Central memory CD8-positive, alpha-beta T cell (primary cell): ENCODE results near the gene AGRN.
"Not testable (repeated sequence)": the region's sequence is repeated elsewhere in the genome, so short reads cannot be mapped to it uniquely, and the experiment has no call there.

ENCODE experiments used
- ATAC-seq: fragments of 150-1000 bp; cut with Tn5 transposase; replicated peaks from 2 replicates; pipeline ENCODE4 v1.10.0; 2022; ENCODE audit warnings: mild to moderate bottlenecking, moderate FRiP score, moderate number of reproducible peaks; ENCODE audit not compliant: poor library complexity, severe bottlenecking; ENCODE audit errors: extremely low read depth
- DNase-seq, 2 donors: peaks; one replicate each; pipeline ENCODE4 v3.0.0; 2021; ENCODE audit warnings: low spot score in 2 of 2
- H3K27ac Mint-ChIP-seq: one replicate; pipeline ENCODE4 v1.8.0; 2022; ENCODE audit warnings: low read depth, mild to moderate bottlenecking, moderate library complexity, mixed read lengths
- H3K27me3 Mint-ChIP-seq: one replicate; pipeline ENCODE4 v1.8.0; 2022; ENCODE audit warnings: mixed read lengths
- H3K36me3 Mint-ChIP-seq: one replicate; pipeline ENCODE4 v1.8.0; 2022; ENCODE audit warnings: mild to moderate bottlenecking, moderate library complexity, mixed read lengths; ENCODE audit not compliant: insufficient read depth
- H3K4me1 Mint-ChIP-seq: one replicate; pipeline ENCODE4 v1.8.0; 2022; ENCODE audit warnings: mixed read lengths
- H3K4me3 Mint-ChIP-seq: one replicate; pipeline ENCODE4 v1.8.0; 2022; ENCODE audit warnings: mild to moderate bottlenecking, moderate library complexity, mixed read lengths
- H3K9me3 Mint-ChIP-seq: one replicate; pipeline ENCODE4 v1.8.0; 2022; ENCODE audit warnings: mixed read lengths

The AGRN gene

DNA sequence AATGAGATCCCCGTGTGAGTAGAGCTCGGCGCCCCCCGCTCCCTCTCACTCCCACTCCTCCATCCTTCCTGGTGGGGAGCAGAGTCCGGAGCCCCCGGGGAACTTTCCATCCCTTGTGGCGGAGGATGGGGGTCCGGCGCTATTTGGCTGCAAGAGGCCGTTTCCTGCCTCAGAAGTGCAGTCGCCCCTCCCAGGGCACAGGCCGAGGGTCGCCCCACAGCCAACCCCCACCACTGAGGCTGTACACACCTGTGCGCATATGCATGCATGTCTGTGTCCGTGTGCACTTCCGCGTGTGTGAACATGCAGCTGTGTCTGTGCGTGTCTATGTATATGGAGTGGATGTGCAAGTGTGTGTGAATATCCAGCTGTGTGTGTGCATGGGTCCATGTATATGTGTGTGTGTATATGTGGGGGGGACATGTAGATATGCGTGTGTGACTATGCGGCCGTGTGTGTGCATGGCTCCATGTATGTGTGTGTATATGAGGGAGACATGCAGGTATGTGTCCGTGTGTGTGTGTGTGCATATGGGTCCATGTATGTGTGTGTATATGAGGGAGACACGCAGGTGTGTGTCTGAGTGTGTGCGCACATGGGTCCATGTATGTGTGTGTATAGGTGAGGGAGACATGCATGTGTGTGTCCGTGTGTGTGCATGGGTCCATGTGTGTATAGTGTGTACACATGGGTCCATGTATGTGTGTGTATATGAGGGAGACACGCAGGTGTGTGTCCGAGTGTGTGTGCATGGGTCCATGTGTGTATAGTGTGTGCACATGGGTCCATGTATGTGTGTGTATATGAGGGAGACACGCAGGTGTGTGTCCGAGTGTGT, 32.3 kb downstream of the AGRN start:
- Mint-ChIP-seq H3K4me3 (no peak overlapping the region), H3K36me3 (peaks cover 5% of the 10 kb centered on the region), H3K9me3 (no peaks in the 10 kb centered on the region), H3K27me3 (no peaks in the 10 kb centered on the region), H3K4me1 (no peaks in the 10 kb centered on the region), H3K27ac (no peak overlapping the region)
- DNase-seq (no peak), ATAC-seq (no peak)

- H3K27ac Mint-ChIP-seq, result no peak overlapping the region
- H3K36me3 Mint-ChIP-seq, result peaks cover 5% of the 10 kb centered on the region
- ATAC-seq, result no peak
- no peaks in the 10 kb centered on the region for H3K9me3 Mint-ChIP-seq
- H3K4me1 Mint-ChIP-seq, result no peaks in the 10 kb centered on the region
- H3K4me3 Mint-ChIP-seq, result no peak overlapping the region
- peaks cover 3% of the 10 kb centered on the region for H3K27me3 Mint-ChIP-seq
- DNase-seq, result no peak
Measured at GRCh38 chr1:1053022-1053421, 33.1 kb downstream of the AGRN start.

DNA sequence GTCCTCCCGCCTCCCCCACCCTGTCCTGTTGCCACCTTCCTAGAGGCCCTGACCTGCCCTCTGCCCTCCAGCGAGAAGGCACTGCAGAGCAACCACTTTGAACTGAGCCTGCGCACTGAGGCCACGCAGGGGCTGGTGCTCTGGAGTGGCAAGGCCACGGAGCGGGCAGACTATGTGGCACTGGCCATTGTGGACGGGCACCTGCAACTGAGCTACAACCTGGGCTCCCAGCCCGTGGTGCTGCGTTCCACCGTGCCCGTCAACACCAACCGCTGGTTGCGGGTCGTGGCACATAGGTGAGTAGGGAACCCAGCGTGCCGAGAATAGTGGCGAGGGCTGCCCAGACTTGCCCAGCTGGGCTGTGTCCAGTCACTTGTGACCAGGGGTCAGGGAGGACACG, 33.8 kb downstream of the AGRN start:
- H3K4me1 Mint-ChIP-seq, result no peaks in the 10 kb centered on the region
- peaks cover 4% of the 10 kb centered on the region for H3K36me3 Mint-ChIP-seq
- ATAC-seq (no peak), DNase-seq (no peak)
- peaks cover 10% of the 10 kb centered on the region for H3K27me3 Mint-ChIP-seq
- no peak overlapping the region for H3K4me3 Mint-ChIP-seq
- H3K27ac Mint-ChIP-seq, result no peak overlapping the region
- no peaks in the 10 kb centered on the region for H3K9me3 Mint-ChIP-seq

DNA sequence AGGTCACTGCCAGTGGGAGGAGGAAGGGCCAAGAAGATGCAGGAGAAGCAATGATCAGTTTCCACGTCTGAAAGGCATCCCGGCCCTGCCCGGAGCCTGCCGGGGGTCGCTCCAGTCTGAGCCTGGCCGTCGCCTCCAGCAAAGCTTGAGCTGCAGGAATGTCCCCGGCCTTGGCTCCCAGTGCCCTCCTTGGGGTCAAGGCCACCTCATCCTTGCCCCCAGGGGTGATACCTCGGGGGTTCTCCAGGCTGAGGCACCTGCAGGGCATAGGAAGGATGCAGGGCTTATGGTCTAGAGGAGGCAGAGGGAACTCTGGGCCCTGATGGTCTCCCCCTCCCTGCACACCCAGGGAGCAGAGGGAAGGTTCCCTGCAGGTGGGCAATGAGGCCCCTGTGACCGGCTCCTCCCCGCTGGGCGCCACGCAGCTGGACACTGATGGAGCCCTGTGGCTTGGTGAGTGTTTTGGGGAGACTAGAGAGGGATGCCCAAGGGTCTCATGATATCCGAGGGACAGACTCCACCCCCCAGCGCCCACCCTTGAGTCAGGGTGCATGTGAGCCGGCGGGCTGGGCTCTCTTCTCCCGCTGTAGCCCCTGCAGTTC, 34.3 kb downstream of the AGRN start:
- Mint-ChIP-seq H3K27ac (no peak overlapping the region), H3K27me3 (peaks cover 14% of the 10 kb centered on the region), H3K9me3 (no peaks in the 10 kb centered on the region), H3K4me1 (no peaks in the 10 kb centered on the region), H3K4me3 (no peak overlapping the region), H3K36me3 (peaks cover 4% of the 10 kb centered on the region)
- no peak for ATAC-seq
- DNase-seq, result no peak

DNA sequence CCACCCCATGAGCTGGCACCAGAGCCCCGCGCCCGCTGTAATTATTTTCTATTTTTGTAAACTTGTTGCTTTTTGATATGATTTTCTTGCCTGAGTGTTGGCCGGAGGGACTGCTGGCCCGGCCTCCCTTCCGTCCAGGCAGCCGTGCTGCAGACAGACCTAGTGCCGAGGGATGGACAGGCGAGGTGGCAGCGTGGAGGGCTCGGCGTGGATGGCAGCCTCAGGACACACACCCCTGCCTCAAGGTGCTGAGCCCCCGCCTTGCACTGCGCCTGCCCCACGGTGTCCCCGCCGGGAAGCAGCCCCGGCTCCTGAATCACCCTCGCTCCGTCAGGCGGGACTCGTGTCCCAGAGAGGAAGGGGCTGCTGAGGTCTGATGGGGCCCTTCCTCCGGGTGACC, 35.1 kb downstream of the AGRN start:
- DNase-seq, result no peak
- no peak for ATAC-seq
- Mint-ChIP-seq H3K27me3 (peaks cover 15% of the 10 kb centered on the region), H3K36me3 (peaks cover 4% of the 10 kb centered on the region), H3K9me3 (no peaks in the 10 kb centered on the region), H3K27ac (no peak overlapping the region), H3K4me1 (no peaks in the 10 kb centered on the region), H3K4me3 (no peak overlapping the region)

DNA sequence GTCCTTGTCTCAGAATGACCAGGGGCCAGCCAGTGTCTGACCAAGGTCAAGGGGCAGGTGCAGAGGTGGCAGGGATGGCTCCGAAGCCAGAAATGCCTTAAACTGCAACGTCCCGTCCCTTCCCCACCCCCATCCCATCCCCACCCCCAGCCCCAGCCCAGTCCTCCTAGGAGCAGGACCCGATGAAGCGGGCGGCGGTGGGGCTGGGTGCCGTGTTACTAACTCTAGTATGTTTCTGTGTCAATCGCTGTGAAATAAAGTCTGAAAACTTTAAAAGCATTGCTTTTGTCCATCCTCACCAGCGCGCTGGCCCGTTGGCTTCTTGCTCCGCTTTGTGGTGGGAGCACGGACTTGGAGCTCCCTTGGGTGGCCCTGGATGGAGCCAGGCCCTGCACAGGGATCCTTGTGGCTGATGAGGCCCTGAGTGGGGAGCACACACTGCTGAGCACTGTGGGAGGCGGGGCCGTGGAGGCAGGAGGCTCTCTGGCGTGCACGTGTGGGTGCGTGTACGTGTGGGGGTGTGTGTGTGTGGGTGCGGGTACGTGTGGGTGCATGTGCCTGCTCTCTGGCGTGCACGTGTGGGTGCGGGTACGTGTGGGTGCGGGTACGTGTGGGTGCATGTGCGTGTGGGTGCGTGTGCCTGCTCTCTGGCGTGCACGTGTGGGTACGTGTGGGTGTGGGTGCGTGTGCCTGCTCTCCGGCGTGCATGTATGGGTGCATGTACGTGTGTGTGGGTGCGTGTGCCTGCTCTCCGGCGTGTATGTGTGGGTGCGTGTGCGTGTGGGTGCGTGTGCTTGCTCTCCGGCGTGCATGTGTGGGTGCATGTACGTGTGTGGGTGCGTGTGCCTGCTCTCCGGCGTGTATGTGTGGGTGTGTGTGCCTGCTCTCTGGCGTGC, 36.2 kb downstream of the AGRN start:
- peaks cover 26% of the 10 kb centered on the region for H3K27me3 Mint-ChIP-seq
- ATAC-seq, result no peak

DNA sequence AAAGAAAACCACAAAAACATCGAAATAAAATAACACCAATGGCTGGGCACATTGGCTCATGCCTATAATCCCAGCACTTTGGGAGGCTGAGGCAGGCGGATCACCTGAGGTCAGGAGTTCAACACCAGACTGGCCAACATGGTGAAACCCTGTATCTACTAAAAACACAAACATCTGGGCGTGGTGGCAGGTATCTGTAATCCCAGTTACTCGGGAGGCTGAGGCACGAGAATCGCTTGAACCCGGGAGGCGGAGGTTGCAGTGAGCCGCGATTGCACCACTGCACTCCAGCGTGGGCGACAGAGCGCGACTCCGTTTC, 37.8 kb downstream of the AGRN start:
- H3K4me3 Mint-ChIP-seq, result peak overlapping the region; percentile 74

More for the DNA sequence above, 36.2 kb downstream of the AGRN start:
- no peak overlapping the region for H3K4me3 Mint-ChIP-seq
- H3K4me1 Mint-ChIP-seq, result no peaks in the 10 kb centered on the region
- no peaks in the 10 kb centered on the region for H3K9me3 Mint-ChIP-seq
- H3K36me3 Mint-ChIP-seq, result peaks cover 4% of the 10 kb centered on the region
- no peak for DNase-seq
- H3K27ac Mint-ChIP-seq, result no peak overlapping the region

DNA sequence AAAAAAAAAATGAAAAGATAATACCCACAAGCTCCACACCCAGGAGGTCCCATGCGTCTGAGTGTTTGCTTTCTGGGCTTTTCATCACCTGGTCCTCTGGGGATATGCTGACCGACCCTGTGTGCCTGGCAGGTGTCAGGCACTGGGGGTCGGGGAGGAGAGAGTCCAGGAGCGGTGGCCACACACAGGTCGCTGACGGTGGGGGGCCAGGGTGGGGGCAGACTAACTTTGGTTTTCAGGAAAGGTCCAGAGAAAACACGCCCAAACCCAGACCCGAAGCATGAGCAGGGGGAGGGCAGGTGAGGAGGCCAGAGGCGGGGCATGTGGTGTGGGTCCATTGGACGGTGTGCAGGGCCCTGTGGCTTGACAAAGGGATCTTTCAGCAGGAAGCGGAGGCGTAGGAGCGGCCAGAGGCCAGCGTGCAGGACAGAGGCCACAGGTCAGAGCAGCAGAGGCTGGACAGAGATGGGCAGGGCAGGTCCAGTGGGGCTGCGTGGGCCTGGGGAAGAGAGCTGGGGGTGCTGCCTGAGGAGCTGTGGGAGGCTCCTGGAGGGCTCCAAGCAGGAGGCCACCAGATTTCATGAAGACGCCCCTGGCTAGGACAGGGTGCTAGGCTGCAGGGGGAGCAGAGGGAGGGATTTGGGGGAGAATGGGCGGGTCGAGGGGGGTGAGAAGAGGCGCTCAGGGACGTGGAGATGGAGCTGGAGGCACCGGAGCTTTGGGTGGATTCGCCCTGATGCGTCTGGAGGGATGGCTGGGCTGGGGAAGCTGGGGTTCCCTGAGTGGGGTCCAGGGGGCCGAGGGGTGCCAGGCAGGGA, 38.4 kb downstream of the AGRN start:
- no peaks in the 10 kb centered on the region for H3K9me3 Mint-ChIP-seq
- H3K27me3 Mint-ChIP-seq, result peaks cover 31% of the 10 kb centered on the region
- no peaks in the 10 kb centered on the region for H3K4me1 Mint-ChIP-seq
- no peak overlapping the region for H3K27ac Mint-ChIP-seq
- ATAC-seq (no peak), DNase-seq (no peak)
- peak overlapping the region; percentile 74 for H3K4me3 Mint-ChIP-seq
- peaks cover 4% of the 10 kb centered on the region for H3K36me3 Mint-ChIP-seq

More for the DNA sequence above, 37.8 kb downstream of the AGRN start:
- not testable (repeated sequence) for H3K27ac Mint-ChIP-seq, H3K9me3 Mint-ChIP-seq, H3K36me3 Mint-ChIP-seq, H3K4me1 Mint-ChIP-seq, DNase-seq, ATAC-seq
- H3K27me3 Mint-ChIP-seq, result peaks cover 31% of the 10 kb centered on the region

GRCh38 chr1:1058921-1059493, 39.1 kb downstream of the AGRN start:
- H3K27me3 Mint-ChIP-seq, result peaks cover 31% of the 10 kb centered on the region
- no peaks in the 10 kb centered on the region for H3K4me1 Mint-ChIP-seq
- H3K9me3 Mint-ChIP-seq, result no peaks in the 10 kb centered on the region
- H3K27ac Mint-ChIP-seq, result no peak overlapping the region
- ATAC-seq, result no peak
- peaks cover 6% of the 10 kb centered on the region for H3K36me3 Mint-ChIP-seq
- no peak for DNase-seq
- H3K4me3 Mint-ChIP-seq, result peak overlapping the region; percentile 74

GRCh38 chr1:1059494-1060280, 39.8 kb downstream of the AGRN start:
- ATAC-seq, result peak; percentile 62
- no peaks in the 10 kb centered on the region for H3K4me1 Mint-ChIP-seq
- peak overlapping the region; percentile 74 for H3K4me3 Mint-ChIP-seq
- peak; percentile 81 to 88 for DNase-seq
- H3K36me3 Mint-ChIP-seq, result peaks cover 6% of the 10 kb centered on the region
- peaks cover 31% of the 10 kb centered on the region for H3K27me3 Mint-ChIP-seq
- H3K9me3 Mint-ChIP-seq, result no peaks in the 10 kb centered on the region
- H3K27ac Mint-ChIP-seq, result no peak overlapping the region

- peaks cover 6% of the 10 kb centered on the region for H3K36me3 Mint-ChIP-seq
- no peaks in the 10 kb centered on the region for H3K4me1 Mint-ChIP-seq
- DNase-seq, result no peak
- H3K27me3 Mint-ChIP-seq, result peaks cover 31% of the 10 kb centered on the region
- no peaks in the 10 kb centered on the region for H3K9me3 Mint-ChIP-seq
- H3K4me3 Mint-ChIP-seq, result peak overlapping the region; percentile 38
- ATAC-seq, result no peak
- H3K27ac Mint-ChIP-seq, result no peak overlapping the region
Measured at GRCh38 chr1:1060281-1061000, 40.5 kb downstream of the AGRN start.
